Hypothalamus (tissue), 51 donors: ENCODE results near the gene SPIN2A.
"Not testable (repeated sequence)": the region's sequence is repeated elsewhere in the genome, so short reads cannot be mapped to it uniquely, and the experiment has no call there.

Experiments used
- DNase-seq, 51 donors: peaks; one replicate each; lab custom pipeline; 2025; lab: John Stamatoyannopoulos, UW

Gene SPIN2A

DNA sequence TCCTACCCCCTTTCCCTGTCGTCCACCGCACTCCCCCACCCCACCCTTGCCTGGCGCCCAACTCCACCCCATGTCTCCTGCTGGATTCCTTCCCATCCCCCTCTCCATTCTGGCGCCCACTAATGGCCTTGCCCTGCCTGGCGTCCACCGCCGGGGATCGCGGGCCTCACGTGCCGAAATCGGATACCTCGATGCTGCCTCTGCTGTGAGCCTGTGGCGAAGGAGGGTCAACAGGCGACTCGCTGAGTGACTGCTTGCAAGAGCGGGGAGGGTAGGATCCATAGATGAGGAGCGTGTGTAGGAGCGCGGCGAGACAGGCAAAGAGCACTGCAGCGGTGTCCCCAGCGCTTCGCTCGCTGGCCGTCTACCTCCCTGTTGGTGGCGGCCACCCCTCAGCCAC, at the start of gene SPIN2A:
SPIN2A (minus strand) TSS at position 325 of the 400 bp plus-strand sequence. CDS start 800 bp downstream, outside the sequence.
- DNase-seq, result peak in 1 of 51 donors; percentile 1

DNA sequence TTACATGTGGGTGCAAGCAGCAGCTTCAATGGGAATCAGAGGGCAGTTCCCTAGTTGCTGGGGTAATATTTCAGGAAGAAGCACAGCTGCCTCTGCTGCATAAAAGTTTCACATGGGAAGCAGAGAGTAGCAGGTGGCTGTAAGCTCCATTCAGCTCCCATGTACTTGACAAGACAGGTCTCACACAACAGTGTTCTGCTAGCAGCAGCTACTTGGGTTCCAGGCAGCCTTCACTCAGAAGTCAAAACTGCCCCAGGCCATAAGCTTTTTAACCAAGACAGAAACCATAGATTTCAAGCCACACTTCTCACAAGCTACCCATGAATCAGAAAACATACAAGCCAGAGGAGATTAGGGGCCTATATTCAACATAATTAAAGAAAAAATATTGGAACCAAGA, 41.4 kb upstream of the SPIN2A start:
- no peak for DNase-seq

DNA sequence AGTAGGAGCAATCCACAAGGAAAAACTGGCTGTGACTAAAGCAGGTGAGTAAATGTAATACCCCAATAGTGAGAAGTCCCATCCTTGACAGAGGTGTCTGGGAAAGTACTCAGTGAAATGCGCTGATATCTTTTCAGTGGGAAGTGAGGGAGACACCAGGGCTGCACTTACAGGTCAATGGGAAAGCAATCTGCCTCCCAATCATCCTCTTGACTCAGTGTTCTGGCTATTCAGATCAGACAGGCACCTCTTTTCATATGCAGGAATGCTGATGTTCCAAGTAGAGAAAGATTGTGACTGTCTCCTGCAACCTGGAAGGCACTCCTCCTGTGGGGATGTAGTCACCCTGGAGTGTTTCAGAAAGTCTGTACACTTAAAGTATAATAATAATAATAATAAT, 39.9 kb upstream of the SPIN2A start:
- no peak for DNase-seq

DNA sequence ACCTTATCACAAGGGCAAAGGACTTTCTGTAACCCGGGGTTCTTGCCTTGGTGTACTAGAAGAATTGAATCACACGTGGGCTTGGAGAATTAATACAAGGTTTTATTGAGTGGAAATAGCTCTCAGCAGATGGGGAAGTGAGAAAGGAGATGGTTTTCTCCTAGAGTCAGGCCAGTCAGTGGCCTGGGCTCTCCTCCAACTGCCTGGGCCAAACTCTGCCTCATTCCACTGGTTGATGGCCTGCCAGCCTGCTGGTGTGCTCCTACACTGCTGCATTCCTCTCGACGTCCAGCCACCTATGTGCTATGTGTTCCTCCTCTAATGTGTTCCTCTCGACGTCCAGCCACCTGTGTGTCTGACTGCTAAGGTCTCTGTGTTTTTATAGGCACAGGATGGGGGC, 35.3 kb upstream of the SPIN2A start:
- peak in 1 of 51 donors; percentile 1 for DNase-seq

DNA sequence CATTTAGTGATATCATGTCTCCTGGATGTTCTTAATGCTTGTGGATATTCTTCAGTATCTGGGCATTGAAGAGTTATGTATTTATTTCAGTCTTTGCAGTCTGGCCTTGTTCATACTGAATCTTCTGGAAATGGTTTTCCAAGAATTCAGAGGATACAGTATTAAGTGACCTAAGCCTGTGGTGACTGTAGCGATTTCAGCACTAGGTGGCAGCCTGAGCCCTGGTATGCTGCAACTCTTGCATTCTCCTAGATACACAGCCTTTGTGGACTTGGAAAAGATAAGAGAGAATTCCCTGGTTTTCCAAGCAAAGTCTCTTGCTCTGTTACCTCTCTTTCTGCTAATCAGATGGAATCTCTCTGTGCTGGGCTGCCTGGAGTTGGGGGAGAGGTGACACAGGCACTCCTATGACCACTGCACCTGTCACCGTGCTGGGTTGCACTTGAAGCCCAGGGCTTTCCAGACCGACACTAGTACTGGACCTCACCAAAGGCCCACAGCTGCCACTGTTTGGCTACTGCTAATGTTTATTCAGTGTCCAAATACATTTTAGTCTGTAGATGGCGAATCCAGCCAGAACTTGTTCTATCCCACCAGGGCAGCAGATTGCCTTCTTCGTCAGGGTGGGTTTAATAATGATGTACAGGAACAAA, 19.3 kb upstream of the SPIN2A start:
- DNase-seq, result peak in 15 of 51 donors; percentile 0 to 25 (median 3)

DNA sequence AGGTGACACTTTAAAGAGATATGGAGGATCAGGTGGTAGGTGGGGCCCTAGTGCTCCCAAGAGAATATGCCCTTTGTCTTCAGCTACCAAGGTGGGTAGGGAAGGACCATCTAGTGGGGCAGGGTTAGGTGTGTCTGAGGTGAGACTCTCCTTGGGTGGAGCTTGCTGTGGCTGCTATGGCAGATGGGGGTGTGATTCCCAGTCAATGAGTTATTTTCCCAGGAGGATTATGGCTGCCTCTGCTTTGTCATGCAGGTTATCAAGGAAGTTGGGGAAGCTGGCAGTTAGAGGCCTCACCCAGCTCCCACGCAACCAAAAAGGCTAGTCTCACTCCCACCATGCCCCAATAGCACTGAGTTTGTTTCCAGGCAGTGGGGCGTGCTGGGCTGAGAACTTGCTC, 18.0 kb upstream of the SPIN2A start:
- no peak for DNase-seq

DNA sequence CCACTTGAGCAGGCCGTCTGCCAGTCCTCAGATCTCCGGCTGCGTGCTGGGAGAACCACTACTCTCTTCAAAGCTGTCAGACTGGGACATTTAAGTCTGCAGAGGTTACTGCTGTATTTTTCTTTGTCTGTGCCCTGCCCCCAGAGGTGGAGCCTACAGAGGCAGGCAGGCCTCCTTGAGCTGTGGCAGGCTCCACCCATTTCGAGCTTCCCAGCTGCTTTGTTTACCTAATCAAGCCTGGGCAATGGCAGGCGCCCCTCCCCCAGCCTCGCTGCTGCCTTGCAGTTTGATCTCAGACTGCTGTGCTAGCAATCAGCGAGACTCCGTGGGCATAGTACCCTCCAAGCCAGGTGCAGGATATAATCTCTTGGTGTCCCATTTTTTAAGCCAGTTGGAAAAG, 15.0 kb upstream of the SPIN2A start:
- DNase-seq, result not testable (repeated sequence)

DNA sequence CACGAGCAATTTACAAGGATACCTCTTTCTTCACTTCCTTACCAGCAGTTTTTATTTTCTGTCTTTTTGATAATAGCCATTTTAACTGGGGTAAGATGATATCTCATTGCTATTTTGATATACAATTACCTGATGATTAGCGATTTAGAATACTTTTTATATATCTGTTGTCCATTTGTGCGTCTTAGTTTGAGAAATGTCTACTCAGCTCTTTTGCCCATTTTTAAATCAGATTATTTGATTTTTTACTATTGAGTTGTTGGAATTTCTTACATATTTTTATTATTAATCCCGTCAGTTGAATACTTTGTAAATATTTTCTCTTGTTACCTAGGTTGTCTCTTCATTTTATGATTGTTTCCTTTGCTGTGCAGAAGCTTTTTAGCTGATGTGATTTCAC, 1.5 kb upstream of the SPIN2A start:
- DNase-seq, result no peak

DNA sequence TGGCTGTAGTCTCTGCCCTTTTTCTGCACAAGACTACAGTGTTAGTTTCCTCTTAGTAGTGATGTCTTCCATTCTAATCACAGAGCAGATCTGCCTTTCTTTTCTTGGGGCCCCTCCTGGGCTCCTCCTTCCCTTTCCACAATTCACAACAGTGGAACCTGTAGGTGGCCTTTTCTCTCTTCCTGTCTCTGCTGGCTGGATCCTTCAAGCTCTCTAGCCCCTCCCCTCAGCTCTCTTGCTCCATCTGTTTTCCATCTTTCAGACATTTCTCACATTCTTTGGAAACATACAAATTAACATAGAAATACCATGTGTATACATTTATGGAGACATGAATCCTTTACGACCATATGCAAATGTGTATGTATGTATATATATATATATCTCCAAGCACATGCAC, 304 bp upstream of the SPIN2A start:
- DNase-seq, result no peak

DNA sequence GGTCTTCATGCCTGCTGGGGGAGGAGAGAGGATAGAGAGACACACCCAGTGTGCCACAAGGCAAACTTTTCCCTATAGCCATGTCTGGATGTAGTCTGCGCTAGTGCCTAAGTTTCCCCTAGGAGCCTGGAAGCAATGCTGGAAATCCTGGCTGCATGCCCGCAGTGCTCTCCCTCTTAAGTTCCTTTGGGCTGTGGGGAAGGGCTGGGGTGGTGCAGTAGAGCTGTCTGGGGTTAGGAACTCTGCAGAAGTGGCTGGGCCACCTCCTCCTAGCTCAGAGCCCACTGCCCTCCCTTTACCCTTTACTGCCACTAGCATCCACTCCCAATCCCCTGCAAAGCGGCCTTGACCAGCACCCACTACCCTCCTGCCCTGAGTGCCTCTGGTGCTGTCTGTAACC, 608 bp downstream of the SPIN2A start:
- DNase-seq, result not testable (repeated sequence)

DNA sequence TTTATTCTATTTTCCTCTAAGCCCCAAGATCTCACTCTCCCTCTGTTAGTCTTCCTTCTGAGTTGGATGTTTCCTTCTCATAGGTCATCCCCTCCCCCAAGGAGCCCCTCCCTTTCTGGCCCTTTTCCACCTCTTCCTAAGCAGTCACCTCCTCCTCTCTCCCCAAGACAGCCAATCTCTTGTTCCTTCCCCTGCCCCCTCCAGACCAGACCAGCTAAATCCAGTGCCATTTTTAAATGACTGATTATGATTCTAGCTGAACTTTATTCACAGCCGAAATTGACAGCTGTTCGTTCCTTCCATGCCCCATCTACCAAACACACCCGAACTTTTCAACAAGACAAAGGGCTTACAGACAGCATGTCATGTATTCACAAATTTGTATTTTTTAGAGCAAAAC, 1.9 kb downstream of the SPIN2A start:
- no peak for DNase-seq

DNA sequence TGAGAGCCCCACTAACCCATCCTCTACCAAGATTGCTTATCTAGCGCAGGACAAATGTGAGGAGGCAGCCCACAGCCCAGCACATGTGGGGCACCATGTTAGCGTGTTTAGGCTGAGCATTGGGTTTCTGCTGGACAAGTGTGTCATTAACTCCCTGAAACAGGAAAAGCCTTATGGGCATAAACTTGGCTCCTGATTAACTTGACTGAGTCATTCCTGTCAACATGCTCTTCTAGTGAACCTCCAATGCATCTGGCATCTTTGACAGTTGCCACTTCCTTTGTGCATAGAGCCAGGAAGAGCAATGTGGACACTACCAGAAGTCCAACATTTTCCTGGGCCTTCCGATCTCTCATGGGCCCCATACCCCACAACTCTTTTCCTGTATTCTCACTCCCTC, 2.5 kb downstream of the SPIN2A start:
- no peak for DNase-seq

DNA sequence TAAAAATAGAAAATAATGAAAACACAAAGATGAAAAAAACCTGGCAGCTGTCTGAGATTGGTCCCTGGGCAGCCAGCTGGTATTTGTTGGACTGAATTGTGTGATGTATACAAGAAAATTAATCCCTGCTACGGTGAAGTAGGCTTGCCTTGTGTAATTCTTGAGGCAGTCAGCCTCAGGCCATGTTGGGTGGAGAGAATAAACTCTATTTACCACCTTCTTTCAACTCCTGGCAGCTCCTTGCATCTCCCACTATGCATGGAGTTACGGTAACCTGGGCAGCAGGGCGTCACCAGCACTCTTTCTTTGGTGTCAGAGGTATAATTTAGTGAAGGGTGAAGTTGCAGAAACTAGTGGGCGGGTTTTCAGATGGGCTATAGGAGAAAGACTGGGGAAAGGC, 3.5 kb downstream of the SPIN2A start:
- DNase-seq, result no peak

DNA sequence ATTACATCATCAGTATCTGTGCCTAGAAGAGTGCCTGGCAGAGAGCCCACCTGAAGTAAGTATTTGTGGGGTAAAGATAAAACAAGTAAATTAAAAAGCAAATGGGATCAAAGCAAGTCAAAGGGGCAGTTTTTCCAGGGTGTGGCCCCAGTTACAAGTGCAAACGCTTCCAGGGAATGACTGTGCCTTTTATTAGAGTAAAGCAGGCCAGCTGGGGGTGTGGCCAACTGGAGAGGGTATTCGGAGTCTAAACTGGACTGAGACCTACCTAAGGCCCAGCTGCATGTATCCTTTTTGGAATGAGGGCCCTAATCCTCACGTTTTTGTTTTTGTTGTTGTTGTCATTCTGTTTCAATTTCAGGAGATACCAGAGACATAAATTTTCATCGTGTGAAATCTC, 3.9 kb downstream of the SPIN2A start:
- not testable (repeated sequence) for DNase-seq

DNA sequence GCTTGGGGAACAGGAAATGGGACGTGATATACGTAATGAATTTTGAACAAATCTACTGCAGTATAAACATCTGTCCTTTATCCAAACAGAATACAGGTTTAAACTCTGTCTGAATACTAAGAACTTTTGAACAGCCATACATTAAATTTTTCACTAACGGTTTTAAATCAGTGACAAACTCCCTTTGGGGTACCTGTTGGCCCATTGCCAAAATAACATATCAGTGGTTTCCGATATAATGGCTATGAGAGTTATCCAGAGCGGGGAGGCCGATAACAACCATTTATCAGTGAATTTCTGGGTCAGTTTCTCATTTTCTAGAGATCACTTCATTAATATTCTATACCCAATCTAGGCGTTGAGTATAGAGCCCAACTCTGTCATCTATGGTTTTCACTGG, 5.2 kb downstream of the SPIN2A start:
- no peak for DNase-seq

DNA sequence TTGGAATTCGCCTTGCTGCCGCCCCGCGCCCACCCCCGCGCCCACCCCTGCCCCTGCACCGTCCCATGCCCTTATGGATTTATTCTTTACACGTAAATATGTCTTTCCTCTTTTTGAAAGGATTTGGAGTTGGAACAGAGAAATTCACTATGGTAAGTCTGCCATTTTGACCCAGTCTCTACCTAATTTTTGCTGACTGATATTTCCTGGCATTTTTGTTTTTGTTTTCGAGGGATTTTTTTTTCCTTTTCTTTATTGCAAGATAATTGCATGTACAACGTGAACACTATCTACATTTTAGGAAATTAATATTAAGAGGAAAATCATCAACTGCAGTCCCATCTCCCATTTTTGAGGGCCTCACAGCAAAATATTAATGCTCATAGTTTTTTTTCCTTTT, 15.4 kb downstream of the SPIN2A start:
- DNase-seq, result no peak

DNA sequence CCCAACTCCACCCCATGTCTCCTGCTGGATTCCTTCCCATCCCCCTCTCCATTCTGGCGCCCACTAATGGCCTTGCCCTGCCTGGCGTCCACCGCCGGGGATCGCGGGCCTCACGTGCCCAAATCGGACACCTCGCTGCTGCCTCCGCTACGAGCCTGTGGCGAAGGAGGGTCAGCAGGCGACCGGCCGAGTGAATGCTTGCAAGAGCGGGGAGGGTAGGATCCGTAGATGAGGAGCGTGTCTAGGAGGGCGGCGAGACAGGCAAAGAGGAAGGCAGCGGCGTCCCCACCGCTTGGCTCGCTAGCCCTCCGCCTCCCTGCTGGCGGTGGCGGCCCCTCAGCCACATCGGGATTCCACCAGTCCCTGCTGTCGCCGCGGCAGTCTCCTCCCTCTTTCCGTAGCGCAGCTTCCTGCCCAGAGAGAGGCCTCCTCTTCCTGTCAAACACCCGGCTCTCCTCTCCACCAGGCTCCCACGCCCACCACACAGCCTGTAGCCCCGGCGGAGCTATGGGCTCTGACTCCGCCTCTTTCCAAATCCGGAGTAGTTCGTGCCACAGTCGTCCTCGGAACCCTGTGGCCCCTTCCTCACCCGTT, 15.9 kb downstream of the SPIN2A start, which contains the start of gene SPIN2B:
SPIN2B (minus strand) TSS at position 387 of the 594 bp plus-strand sequence.
- peak; percentile 2 to 75 (median 44) for DNase-seq

DNA sequence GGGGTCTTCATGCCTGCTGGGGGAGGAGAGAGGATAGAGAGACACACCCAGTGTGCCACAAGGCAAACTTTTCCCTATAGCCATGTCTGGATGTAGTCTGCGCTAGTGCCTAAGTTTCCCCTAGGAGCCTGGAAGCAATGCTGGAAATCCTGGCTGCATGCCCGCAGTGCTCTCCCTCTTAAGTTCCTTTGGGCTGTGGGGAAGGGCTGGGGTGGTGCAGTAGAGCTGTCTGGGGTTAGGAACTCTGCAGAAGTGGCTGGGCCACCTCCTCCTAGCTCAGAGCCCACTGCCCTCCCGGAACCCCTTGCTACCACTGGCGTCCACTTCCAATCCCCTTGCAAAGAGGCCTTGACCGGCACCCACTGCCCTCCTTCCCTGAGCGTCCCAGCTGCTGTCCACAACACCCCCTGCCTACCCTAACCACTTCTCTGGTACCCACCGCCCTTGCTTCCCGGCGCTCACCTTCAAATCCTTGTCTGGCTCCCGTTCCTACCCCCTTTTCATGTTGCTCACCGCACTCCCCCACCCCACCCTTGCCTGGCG, 16.5 kb downstream of the SPIN2A start:
- peak in 4 of 51 donors; percentile 5 to 26 (median 14) for DNase-seq

DNA sequence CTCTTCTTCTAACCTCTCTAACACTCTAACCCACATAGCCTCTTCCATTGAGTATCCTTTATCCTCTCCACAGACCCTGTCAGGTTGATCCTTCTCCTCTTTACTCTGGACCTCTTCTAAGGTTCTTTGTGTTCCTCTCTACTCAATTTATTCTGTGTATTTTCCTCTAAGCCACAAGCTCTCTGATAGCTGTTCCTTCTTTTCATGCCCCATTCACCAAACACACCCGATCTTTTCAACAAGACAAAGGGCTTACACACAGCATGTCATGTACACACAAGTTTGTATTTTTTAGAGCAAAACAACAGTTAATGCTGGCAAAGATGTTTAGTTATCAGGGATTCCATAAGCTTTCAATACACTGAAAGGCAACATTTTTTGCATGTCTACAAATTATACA, 17.8 kb downstream of the SPIN2A start:
- DNase-seq, result no peak

DNA sequence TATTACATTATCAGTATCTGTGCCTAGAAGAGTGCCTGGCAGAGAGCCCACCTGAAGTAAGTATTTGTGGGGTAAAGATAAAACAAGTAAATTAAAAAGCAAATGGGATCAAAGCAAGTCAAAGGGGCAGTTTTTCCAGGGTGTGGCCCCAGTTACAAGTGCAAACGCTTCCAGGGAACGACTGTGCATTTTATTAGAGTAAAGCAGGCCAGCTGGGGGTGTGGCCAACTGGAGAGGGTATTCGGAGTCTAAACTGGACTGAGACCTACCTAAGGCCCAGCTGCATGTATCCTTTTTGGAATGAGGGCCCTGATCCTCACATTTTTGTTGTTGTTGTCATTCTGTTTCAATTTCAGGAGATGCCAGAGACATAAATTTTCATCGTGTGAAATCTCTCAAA, 19.6 kb downstream of the SPIN2A start:
- DNase-seq, result not testable (repeated sequence)

DNA sequence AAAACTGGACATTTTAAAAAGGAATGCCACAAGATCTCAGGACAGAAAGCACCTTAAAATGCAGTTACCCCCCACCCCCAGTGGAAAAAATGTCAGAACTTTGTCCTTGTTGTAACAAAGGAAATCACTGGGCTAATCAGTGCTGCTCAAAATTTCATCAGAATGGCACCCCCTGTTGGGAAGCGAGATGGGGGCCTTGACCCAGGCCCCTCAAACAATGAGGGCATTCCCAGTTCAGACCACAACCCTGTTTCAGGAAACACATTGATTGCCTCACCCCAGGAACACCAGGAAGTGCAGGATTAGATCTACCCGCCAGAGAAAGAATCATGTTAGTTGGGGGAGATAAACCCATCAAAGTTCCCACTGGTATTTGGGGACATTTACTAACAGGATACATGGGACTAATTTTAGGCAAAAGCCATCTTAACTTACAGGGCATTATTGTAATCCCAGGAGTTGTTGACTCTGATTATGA, 32.2 kb downstream of the SPIN2A start:
- DNase-seq, result no peak

DNA sequence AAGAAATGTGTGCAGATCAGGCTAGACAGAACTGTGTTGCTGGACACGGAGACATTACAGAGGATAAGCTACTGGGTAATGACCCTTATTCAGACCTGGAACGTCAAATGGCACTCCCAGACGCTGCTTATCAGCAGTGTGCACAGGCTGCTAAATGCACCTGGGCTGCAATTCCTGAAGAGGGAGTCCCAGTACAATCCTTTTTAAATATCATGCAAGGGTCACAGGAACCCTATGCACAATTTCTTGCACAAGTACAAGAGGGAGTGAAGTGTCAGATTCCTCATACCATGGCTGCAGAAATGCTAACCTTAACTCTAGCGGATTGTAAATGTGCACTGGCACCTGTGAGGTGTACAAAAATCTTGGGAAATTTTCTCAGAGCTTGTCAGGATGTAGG, 32.8 kb downstream of the SPIN2A start:
- no peak for DNase-seq
